CD14-positive monocyte (primary cell): ENCODE data around the gene TNXB. TPM values are rescaled to one million over a fixed set of nuclear protein-coding genes. Genes with fewer than 3 reads are reported as not detected.
"Not testable (repeated sequence)": the region's sequence is repeated elsewhere in the genome, so short reads cannot be mapped to it uniquely, and the experiment has no call there.

Experiments used
- DNase-seq, 3 donors: peaks; one replicate each; pipeline ENCODE4 v3.0.0-alpha.2; 2011 to 2022
- H2AFZ ChIP-seq: 2 replicates; pipeline ENCODE4 v1.6.0; 2012; ENCODE audit warnings: mild to moderate bottlenecking, low read depth, low read length, inconsistent platforms; ENCODE audit not compliant: insufficient read depth, poor library complexity, severe bottlenecking
- H3K27ac ChIP-seq, 2 donors: 1 replicate in 1 of 2; 2 replicates in 1 of 2; pipeline ENCODE4 v1.5.1; 2012 to 2013; ENCODE audit warnings: low read length in 2 of 2, control low read depth in 1 of 2, inconsistent platforms in 1 of 2, low read depth in 1 of 2, mild to moderate bottlenecking in 1 of 2
- H3K27me3 ChIP-seq, 2 donors: one replicate each; pipeline versions ENCODE4 v1.6.0 to v1.6.1; 2011 to 2013; ENCODE audit warnings: low read length in 2 of 2; ENCODE audit not compliant: control insufficient read depth in 2 of 2, insufficient read depth in 2 of 2
- H3K36me3 ChIP-seq, 2 donors: replicated peaks in 1 of 2; 1 replicate in 1 of 2; 2 replicates in 1 of 2; pipeline versions ENCODE4 v1.5.1 to v1.6.1; 2012 to 2013; ENCODE audit warnings: low read length in 2 of 2, control low read depth in 1 of 2, inconsistent platforms in 1 of 2, mild to moderate bottlenecking in 1 of 2; ENCODE audit not compliant: insufficient read depth in 2 of 2, control insufficient read depth in 1 of 2
- H3K4me1 ChIP-seq, 2 donors: 1 replicate in 1 of 2; 2 replicates in 1 of 2; pipeline versions ENCODE4 v1.5.1 to v1.6.1; 2012 to 2013; ENCODE audit warnings: low read length in 2 of 2, control low read depth in 1 of 2, inconsistent platforms in 1 of 2, mild to moderate bottlenecking in 1 of 2, moderate library complexity in 1 of 2; ENCODE audit not compliant: insufficient read depth in 2 of 2, control insufficient read depth in 1 of 2
- H3K4me2 ChIP-seq: replicated peaks from 2 replicates; pipeline ENCODE3; 2012; ENCODE audit warnings: low read length, moderate library complexity, mild to moderate bottlenecking; ENCODE audit not compliant: poor library complexity, severe bottlenecking; ENCODE audit errors: extremely low read depth
- H3K4me3 ChIP-seq, 3 experiments: fragments of 200-600 bp in 1 of 3; sonication (generic) in 1 of 3; replicated peaks in 1 of 3; 1 replicate in 2 of 3; 2 replicates in 1 of 3; pipeline ENCODE4 v1.5.1; 2011 to 2013; ENCODE audit warnings: low read length in 3 of 3, mild to moderate bottlenecking in 3 of 3, control low read depth in 2 of 3, low read depth in 2 of 3, inconsistent platforms in 1 of 3, moderate library complexity in 1 of 3
- H3K79me2 ChIP-seq: 2 replicates; pipeline ENCODE4 v1.6.0; 2012; ENCODE audit warnings: mild to moderate bottlenecking, control low read depth, inconsistent platforms, low read length, moderate library complexity; ENCODE audit not compliant: insufficient read depth
- H3K9ac ChIP-seq: 2 replicates; pipeline ENCODE4 v1.6.0; 2017; ENCODE audit warnings: low read length, mild to moderate bottlenecking; ENCODE audit not compliant: insufficient read depth, poor library complexity, severe bottlenecking
- H3K9me3 ChIP-seq, 2 donors: replicated peaks in 1 of 2; 1 replicate in 1 of 2; 2 replicates in 1 of 2; pipeline versions ENCODE4 v1.5.1 to v1.6.1; 2012 to 2013; ENCODE audit warnings: low read length in 2 of 2, control low read depth in 1 of 2; ENCODE audit not compliant: control insufficient read depth in 1 of 2, insufficient read depth in 1 of 2
- H4K20me1 ChIP-seq: 2 replicates; pipeline ENCODE4 v1.6.0; 2012; ENCODE audit warnings: mild to moderate bottlenecking, low read length, control low read depth, moderate library complexity; ENCODE audit not compliant: insufficient read depth
- H3K27ac Mint-ChIP-seq, 7 donors: one replicate each; pipeline ENCODE4 v1.8.0; 2020; ENCODE audit warnings: mild to moderate bottlenecking in 7 of 7, mixed read lengths in 7 of 7, moderate library complexity in 6 of 7, inconsistent platforms in 2 of 7
- H3K27me3 Mint-ChIP-seq, 3 donors: one replicate each; pipeline ENCODE4 v1.8.0; 2021 to 2022; ENCODE audit warnings: low read depth in 3 of 3, mild to moderate bottlenecking in 3 of 3, mixed read lengths in 3 of 3, moderate library complexity in 3 of 3, inconsistent platforms in 1 of 3
- H3K36me3 Mint-ChIP-seq, 2 donors: one replicate each; pipeline ENCODE4 v1.8.0; 2020; ENCODE audit warnings: mixed read lengths in 2 of 2, inconsistent platforms in 1 of 2, mild to moderate bottlenecking in 1 of 2
- H3K4me1 Mint-ChIP-seq: one replicate; pipeline ENCODE4 v1.8.0; 2020; ENCODE audit warnings: mild to moderate bottlenecking, mixed read lengths
- H3K4me3 Mint-ChIP-seq, 2 donors: one replicate each; pipeline ENCODE4 v1.8.0; 2020; ENCODE audit warnings: mild to moderate bottlenecking in 2 of 2, mixed read lengths in 2 of 2, moderate library complexity in 1 of 2
- H3K9me3 Mint-ChIP-seq, 7 donors: one replicate each; pipeline ENCODE4 v1.8.0; 2020 to 2022; ENCODE audit warnings: mixed read lengths in 7 of 7, mild to moderate bottlenecking in 6 of 7, moderate library complexity in 6 of 7, inconsistent platforms in 2 of 7
- WGBS: methylation state at CpG from one replicate; pipeline ENCODE4 v1.1.5; 2013; ENCODE audit warnings: missing lambda C conversion rate; ENCODE audit not compliant: insufficient coverage; 5-methylcytosine and 5-hydroxymethylcytosine counted together
- intact Hi-C, 2 donors: fragments of 100-400 bp; cut with micrococcal nuclease; formaldehyde crosslinking; loops; one replicate each; pipeline versions ENCODE4 v1.15.0 to v1.15.1; 2023
- polyA plus RNA-seq, 3 donors: library from polyadenylated mRNA; depleted of rRNA in 1 of 3; unstranded in 2 of 3; stranded (reverse) in 1 of 3; fragments of 300-500 nt in 2 of 3; fragments of >200 nt in 1 of 3; fragmentation: Illumina TruSeq in 2 of 3; gene quantifications; 1 replicate in 2 of 3; 2 replicates in 1 of 3; pipeline ENCODE4 v1.2.3, GENCODE V29; 2012 to 2021

The TNXB gene
- polyA plus RNA-seq, 3 donors, result 1.2 TPM; not detected in 2

- H3K79me2 ChIP-seq, H3K4me2 ChIP-seq, H3K4me1 Mint-ChIP-seq, H3K27ac ChIP-seq, H3K4me1 ChIP-seq, H3K27me3 Mint-ChIP-seq, H3K27ac Mint-ChIP-seq, H3K4me3 Mint-ChIP-seq, H3K9me3 Mint-ChIP-seq, H3K9ac ChIP-seq, intact Hi-C loops, H4K20me1 ChIP-seq, H3K4me3 ChIP-seq, H3K27me3 ChIP-seq, H3K36me3 Mint-ChIP-seq, H3K9me3 ChIP-seq, H2AFZ ChIP-seq, H3K36me3 ChIP-seq, DNase-seq: not testable (repeated sequence)
- no CpG with 5 or more reads among the region's 10 CpGs for WGBS
Measured at GRCh38 chr6:32041385-32041784, 67.8 kb downstream of the TNXB start.

GRCh38 chr6:32041050-32041321 lies 68.2 kb downstream of the TNXB start:
- H4K20me1 ChIP-seq, H3K27ac ChIP-seq, H2AFZ ChIP-seq, H3K4me3 Mint-ChIP-seq, H3K4me1 ChIP-seq, H3K9me3 ChIP-seq, H3K27me3 ChIP-seq, H3K4me1 Mint-ChIP-seq, H3K36me3 Mint-ChIP-seq, H3K9me3 Mint-ChIP-seq, H3K79me2 ChIP-seq, intact Hi-C loops, DNase-seq, H3K4me2 ChIP-seq, H3K4me3 ChIP-seq, H3K27me3 Mint-ChIP-seq, H3K36me3 ChIP-seq, H3K27ac Mint-ChIP-seq, H3K9ac ChIP-seq: not testable (repeated sequence)
- no CpG with 5 or more reads among the region's 13 CpGs for WGBS

GRCh38 chr6:32040299-32041049 lies 68.7 kb downstream of the TNXB start:
- H4K20me1 ChIP-seq, H3K9ac ChIP-seq, H3K4me3 ChIP-seq, H3K36me3 Mint-ChIP-seq, intact Hi-C loops, H3K4me1 Mint-ChIP-seq, H3K9me3 Mint-ChIP-seq, H3K36me3 ChIP-seq, H3K27ac Mint-ChIP-seq, H3K9me3 ChIP-seq, H3K4me2 ChIP-seq, H3K27me3 Mint-ChIP-seq, H3K79me2 ChIP-seq, H3K27ac ChIP-seq, DNase-seq, H3K4me3 Mint-ChIP-seq, H3K27me3 ChIP-seq, H2AFZ ChIP-seq, H3K4me1 ChIP-seq: not testable (repeated sequence)
- WGBS, result 96% methylated on average over 3 of the region's 43 CpGs

GRCh38 chr6:32039321-32040274 lies 69.5 kb downstream of the TNXB start:
- H3K36me3 Mint-ChIP-seq, H3K9me3 ChIP-seq, H3K9me3 Mint-ChIP-seq, H3K4me2 ChIP-seq, H3K4me1 Mint-ChIP-seq, H3K36me3 ChIP-seq, H3K27ac ChIP-seq, H3K4me3 ChIP-seq, H2AFZ ChIP-seq, H3K27me3 Mint-ChIP-seq, H3K27ac Mint-ChIP-seq, H3K27me3 ChIP-seq, DNase-seq, H3K4me3 Mint-ChIP-seq, H3K4me1 ChIP-seq, H3K79me2 ChIP-seq, intact Hi-C loops, H3K9ac ChIP-seq, H4K20me1 ChIP-seq: not testable (repeated sequence)
- WGBS, result 78% methylated on average over 12 of the region's 24 CpGs
